ENCODE data around the gene GTF2H4. TPM values are rescaled to one million over a fixed set of nuclear protein-coding genes. Genes with fewer than 3 reads are reported as not detected.
"Not testable (repeated sequence)": the region's sequence is repeated elsewhere in the genome, so short reads cannot be mapped to it uniquely, and the experiment has no call there.

GTF2H4 gene
- total RNA-seq, 4 donors from 2014 or later, result 9.5 to 34.4 (median 18.2) TPM

DNA sequence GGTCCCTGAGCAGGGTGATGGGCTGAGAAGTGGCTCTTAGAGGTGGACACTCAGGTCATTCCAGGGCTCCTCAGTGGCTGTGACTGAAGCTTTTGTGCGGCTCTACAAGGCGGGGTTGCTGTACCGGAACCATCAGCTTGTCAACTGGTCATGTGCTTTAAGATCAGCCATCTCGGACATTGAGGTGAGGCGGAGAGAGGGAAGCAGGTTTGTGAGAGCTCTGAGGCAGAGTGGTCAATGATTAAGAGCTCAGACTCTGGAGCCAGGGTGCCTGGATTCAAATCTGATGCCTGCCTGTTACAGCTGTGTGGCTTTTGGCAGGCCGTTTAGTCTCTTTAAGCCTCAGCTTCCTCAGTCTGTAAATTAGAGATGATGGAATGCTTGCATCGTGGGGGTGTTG lies 9.0 kb downstream of the GTF2H4 start:
- Histone ChIP-seq H3K4me1 (peaks cover 21 to 23% of the 10 kb centered on the region in 2 donors), H3K36me3 (peaks cover 22 to 35% of the 10 kb centered on the region in 2 donors), H3K9me3 (no peaks in the 10 kb centered on the region), H3K27ac (no peak overlapping the region), H3K27me3 (no peaks in the 10 kb centered on the region), H3K4me3 (replicated peaks in 1 of 3) (no peak overlapping the region)
- 86 to 87% methylated on average over 7 of the region's 7 CpGs for WGBS, 2 donors
- TF ChIP-seq POLR2A (IDR thresholded peaks at IDR 0.05) (no peak), CTCF (IDR thresholded peaks at IDR 0.05) (no peak)
- intact Hi-C loops (cut with DNase I), result loop anchor here (5.0 kb wide), 1 partner anchor 165 kb away; no protein-coding TSS in a partner anchor
- DNase-seq, result no peak

DNA sequence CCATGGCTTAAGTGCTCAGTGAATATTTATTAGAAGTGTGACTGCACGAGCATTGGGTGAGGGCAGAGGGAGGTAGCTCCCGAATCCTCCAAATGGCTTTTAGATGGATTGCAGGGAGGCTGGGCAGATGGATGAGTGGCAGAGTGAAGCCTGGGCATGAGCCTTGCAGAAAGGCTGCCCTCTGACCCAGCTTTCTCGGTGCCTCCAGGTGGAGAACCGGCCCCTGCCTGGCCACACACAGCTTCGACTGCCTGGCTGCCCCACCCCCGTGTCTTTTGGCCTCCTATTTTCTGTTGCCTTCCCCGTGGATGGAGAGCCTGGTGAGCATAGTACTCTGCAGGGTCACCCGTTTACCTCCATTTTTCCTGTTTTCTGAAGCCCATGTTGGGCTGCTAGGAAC lies 9.5 kb downstream of the GTF2H4 start:
- no peak overlapping the region for H3K4me3 ChIP-seq (replicated peaks in 1 of 3)
- WGBS, 2 donors, result 85 to 92% methylated on average over 8 of the region's 8 CpGs
- peaks cover 21 to 23% of the 10 kb centered on the region in 2 donors for H3K4me1 ChIP-seq
- H3K9me3 ChIP-seq, result no peaks in the 10 kb centered on the region
- TF ChIP-seq POLR2A (IDR thresholded peaks at IDR 0.05) (no peak), CTCF (IDR thresholded peaks at IDR 0.05) (no peak)
- intact Hi-C loops (cut with DNase I), result loop anchor here (5.0 kb wide), 1 partner anchor 165 kb away; no protein-coding TSS in a partner anchor
- DNase-seq, result no peak
- peaks cover 25 to 34% of the 10 kb centered on the region in 2 donors for H3K36me3 ChIP-seq
- H3K27ac ChIP-seq, result no peak overlapping the region
- H3K27me3 ChIP-seq, result no peaks in the 10 kb centered on the region

DNA sequence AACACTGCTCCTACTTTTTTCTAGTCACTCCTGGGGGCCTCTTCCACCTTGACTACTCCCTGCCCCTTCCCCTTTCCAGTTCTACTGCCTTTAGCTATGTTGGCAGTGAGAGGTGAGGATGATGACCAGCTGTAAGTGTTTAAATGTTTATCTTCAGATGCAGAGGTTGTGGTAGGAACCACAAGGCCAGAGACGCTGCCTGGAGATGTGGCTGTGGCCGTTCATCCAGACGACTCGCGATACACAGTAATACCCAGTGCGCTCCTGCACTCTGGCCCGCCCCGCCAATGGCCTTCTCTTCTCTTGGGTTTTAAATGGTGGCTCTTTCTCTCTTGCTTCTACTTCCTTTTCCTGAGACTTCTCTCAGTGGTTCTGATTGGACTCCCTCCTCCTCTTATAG lies 10.7 kb downstream of the GTF2H4 start:
- intact Hi-C loops (cut with DNase I), result loop anchor here (5.0 kb wide), 1 partner anchor 164 kb away; no protein-coding TSS in a partner anchor

DNA sequence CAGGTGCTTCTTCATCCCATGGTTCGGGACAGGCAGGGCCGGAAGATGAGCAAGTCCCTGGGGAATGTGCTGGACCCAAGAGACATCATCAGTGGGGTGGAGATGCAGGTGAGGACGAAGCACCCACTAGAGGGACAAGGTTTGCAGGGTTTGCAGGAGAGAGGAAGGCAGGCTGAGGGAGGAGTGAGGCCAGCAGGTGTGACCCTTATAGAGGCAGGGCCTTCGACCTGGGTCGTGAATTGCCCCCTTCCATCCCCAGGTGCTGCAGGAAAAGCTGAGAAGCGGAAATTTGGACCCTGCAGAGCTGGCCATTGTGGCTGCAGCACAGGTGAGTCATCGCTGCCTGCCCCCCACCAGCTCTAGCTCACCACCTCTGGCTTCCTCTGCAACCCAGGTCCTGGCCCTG lies 14.4 kb downstream of the GTF2H4 start:
- TF ChIP-seq POLR2A (IDR thresholded peaks at IDR 0.05) (no peak), CTCF (IDR thresholded peaks at IDR 0.05) (no peak)
- WGBS, 2 donors, result 91 to 94% methylated on average over 7 of the region's 7 CpGs
- Histone ChIP-seq H3K4me3 (replicated peaks in 1 of 3) (no peak overlapping the region), H3K27me3 (no peaks in the 10 kb centered on the region), H3K4me1 (peaks cover 0 to 8% of the 10 kb centered on the region in 2 donors), H3K27ac (no peak overlapping the region), H3K9me3 (no peaks in the 10 kb centered on the region), H3K36me3 (peaks cover 34 to 56% of the 10 kb centered on the region in 2 donors)
- no peak for DNase-seq
- intact Hi-C loops (cut with DNase I), result no loop called here

More for the DNA sequence above, 10.7 kb downstream of the GTF2H4 start:
- no peaks in the 10 kb centered on the region for H3K9me3 ChIP-seq
- TF ChIP-seq CTCF (IDR thresholded peaks at IDR 0.05) (no peak), POLR2A (IDR thresholded peaks at IDR 0.05) (no peak)
- no peaks in the 10 kb centered on the region for H3K27me3 ChIP-seq
- 94 to 97% methylated on average over 8 of the region's 8 CpGs for WGBS, 2 donors
- H3K27ac ChIP-seq, result no peak overlapping the region
- peaks cover 17 to 20% of the 10 kb centered on the region in 2 donors for H3K4me1 ChIP-seq
- no peak for DNase-seq
- H3K36me3 ChIP-seq, result peaks cover 34 to 46% of the 10 kb centered on the region in 2 donors
- H3K4me3 ChIP-seq (replicated peaks in 1 of 3), result no peak overlapping the region

- H3K9me3 ChIP-seq; H3K4me3 ChIP-seq (replicated peaks in 1 of 3); DNase-seq; H3K27ac ChIP-seq; intact Hi-C loops (cut with DNase I); H3K27me3 ChIP-seq; H3K4me1 ChIP-seq: not testable (repeated sequence)
- WGBS, 2 donors, result 80% methylated on average over 5 of the region's 9 CpGs; no CpG with 5 or more reads in 1 of the 2 donors
- H3K36me3 ChIP-seq, result peaks cover 28 to 47% of the 10 kb centered on the region in 2 donors
Observed at GRCh38 chr6:30924040-30924627, 16.1 kb downstream of the GTF2H4 start.

Measured in thyroid gland (tissue), 4 donors.